GM12891 (cell line): ENCODE data around the gene PPP1CB.

Experiments
- PAX5 ChIP-seq: IDR thresholded peaks from 2 replicates; pipeline ENCODE4 v1.6.1; 2011; ENCODE audit warnings: low read length, moderate library complexity, mild to moderate bottlenecking; ENCODE audit not compliant: insufficient read depth, severe bottlenecking
- POLR2A ChIP-seq: IDR thresholded peaks from 2 replicates; pipeline ENCODE4 v1.6.1; 2011; ENCODE audit warnings: low read depth, low read length, control low read depth
- POLR2AphosphoS5 ChIP-seq: IDR thresholded peaks from 2 replicates; pipeline ENCODE4 v1.6.1; 2011; ENCODE audit warnings: low read depth, low read length, control low read depth
- SPI1 ChIP-seq: IDR thresholded peaks from 2 replicates; pipeline ENCODE4 v1.6.1; 2011; ENCODE audit warnings: low read depth, low read length, control low read depth
- TAF1 ChIP-seq: IDR thresholded peaks from 2 replicates; pipeline ENCODE4 v1.6.1; 2011; ENCODE audit warnings: low read depth, low read length, control low read depth

DNA sequence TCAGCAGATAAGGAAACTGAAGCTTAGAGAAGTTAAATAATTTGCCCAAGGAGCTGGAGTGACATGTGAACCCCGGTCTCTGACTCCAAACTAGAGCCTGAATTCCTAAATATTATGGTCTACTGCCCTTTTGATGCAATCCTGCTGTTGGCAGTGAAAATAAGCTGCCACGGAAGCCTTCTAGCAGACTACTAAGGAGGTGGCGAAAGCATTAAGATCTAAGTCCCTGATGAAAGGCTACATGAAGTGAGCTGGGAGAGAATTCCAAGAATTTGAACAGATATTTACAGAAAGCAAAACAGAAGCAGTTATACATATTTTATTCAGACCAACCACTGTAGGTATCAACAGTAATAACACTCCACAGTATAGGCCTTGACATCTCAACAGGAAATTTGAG is 90.4 kb downstream of the PPP1CB start:
- TF ChIP-seq POLR2AphosphoS5 (no peak), PAX5 (no peak), TAF1 (no peak), POLR2A (no peak), SPI1 (no peak)
